ENCODE results near the gene RPP25L. TPM values are rescaled to one million over a fixed set of nuclear protein-coding genes. Genes with fewer than 3 reads are reported as not detected.

The RPP25L gene
- total and polyA plus RNA-seq, 2 donors from 2014 or later: 21.9 to 73.8 TPM

GRCh38 chr9:34568774-34569173, 43.1 kb downstream of the RPP25L start:
- FAIRE-seq: no peak
- DNase-seq: peak in 2 of 5 donors; percentile 50 to 68
- H3K4me3 ChIP-seq (ENCODE audit: low read length in 3 of 3): no peak overlapping the region
- H3K27me3 ChIP-seq (ENCODE audit: control insufficient read depth, insufficient read depth, low read length): no peaks in the 10 kb centered on the region
- H3K27ac ChIP-seq (ENCODE audit: low read depth in 2 of 2, low read length in 2 of 2): no peak overlapping the region
- peaks cover 0 to 8% (median 4%) of the 10 kb centered on the region in 3 donors for H3K4me1 ChIP-seq (ENCODE audit: control insufficient read depth in 2 of 3, insufficient read depth in 2 of 3, low read depth in 1 of 3, low read length in 3 of 3)
- intact Hi-C loops (cut with DNase I): no loop called here
- H3K36me3 ChIP-seq (ENCODE audit: control insufficient read depth in 2 of 3, insufficient read depth in 3 of 3, low read length in 3 of 3): no peaks in the 10 kb centered on the region
- TF ChIP-seq CTCF (IDR thresholded peaks at IDR 0.05; ENCODE audit: borderline replicate concordance, extremely low read depth, insufficient read depth): no peak
- H3K9me3 ChIP-seq (ENCODE audit: control insufficient read depth in 2 of 3, insufficient read depth in 1 of 3, low read length in 3 of 3): no peaks in the 10 kb centered on the region
- H3K9ac ChIP-seq (ENCODE audit: low read length in 3 of 3): no peak overlapping the region

- Histone ChIP-seq H3K27ac (ENCODE audit: low read depth in 2 of 2, low read length in 2 of 2) (no peak overlapping the region), H3K27me3 (ENCODE audit: control insufficient read depth, insufficient read depth, low read length) (no peaks in the 10 kb centered on the region), H3K9me3 (ENCODE audit: control insufficient read depth in 2 of 3, insufficient read depth in 1 of 3, low read length in 3 of 3) (no peaks in the 10 kb centered on the region), H3K36me3 (ENCODE audit: control insufficient read depth in 2 of 3, insufficient read depth in 3 of 3, low read length in 3 of 3) (peaks cover 0 to 4% (median 0%) of the 10 kb centered on the region in 3 donors), H3K4me1 (ENCODE audit: control insufficient read depth in 2 of 3, insufficient read depth in 2 of 3, low read depth in 1 of 3, low read length in 3 of 3) (peaks cover 0 to 8% (median 4%) of the 10 kb centered on the region in 3 donors), H3K4me3 (ENCODE audit: low read length in 3 of 3) (no peak overlapping the region), H3K9ac (ENCODE audit: low read length in 3 of 3) (no peak overlapping the region)
- intact Hi-C loops (cut with DNase I): no loop called here
- TF ChIP-seq CTCF (IDR thresholded peaks at IDR 0.05; ENCODE audit: borderline replicate concordance, extremely low read depth, insufficient read depth): no peak
- DNase-seq: peak in 1 of 5 donors; percentile 43
- FAIRE-seq: no peak
These were observed 43.8 kb downstream of the RPP25L start for GRCh38 chr9:34568133-34568532.

GRCh38 chr9:34566972-34567371, 44.9 kb downstream of the RPP25L start:
- Histone ChIP-seq H3K9ac (ENCODE audit: low read length in 3 of 3) (no peak overlapping the region), H3K4me1 (ENCODE audit: control insufficient read depth in 2 of 3, insufficient read depth in 2 of 3, low read depth in 1 of 3, low read length in 3 of 3) (peaks cover 0 to 8% (median 4%) of the 10 kb centered on the region in 3 donors), H3K27ac (ENCODE audit: low read depth in 2 of 2, low read length in 2 of 2) (no peak overlapping the region), H3K27me3 (ENCODE audit: control insufficient read depth, insufficient read depth, low read length) (no peaks in the 10 kb centered on the region), H3K4me3 (ENCODE audit: low read length in 3 of 3) (no peak overlapping the region), H3K9me3 (ENCODE audit: control insufficient read depth in 2 of 3, insufficient read depth in 1 of 3, low read length in 3 of 3) (no peaks in the 10 kb centered on the region), H3K36me3 (ENCODE audit: control insufficient read depth in 2 of 3, insufficient read depth in 3 of 3, low read length in 3 of 3) (peaks cover 0 to 4% (median 0%) of the 10 kb centered on the region in 3 donors)
- DNase-seq (peak in 2 of 5 donors; percentile 19 to 29), FAIRE-seq (no peak)
- intact Hi-C loops (cut with DNase I): no loop called here
- TF ChIP-seq CTCF (IDR thresholded peaks at IDR 0.05; ENCODE audit: borderline replicate concordance, extremely low read depth, insufficient read depth): no peak

GRCh38 chr9:34566322-34566721, 45.6 kb downstream of the RPP25L start:
- Histone ChIP-seq H3K4me1 (ENCODE audit: control insufficient read depth in 2 of 3, insufficient read depth in 2 of 3, low read depth in 1 of 3, low read length in 3 of 3) (peaks cover 0 to 8% (median 3%) of the 10 kb centered on the region in 3 donors), H3K9ac (ENCODE audit: low read length in 3 of 3) (no peak overlapping the region), H3K9me3 (ENCODE audit: control insufficient read depth in 2 of 3, insufficient read depth in 1 of 3, low read length in 3 of 3) (no peaks in the 10 kb centered on the region), H3K36me3 (ENCODE audit: control insufficient read depth in 2 of 3, insufficient read depth in 3 of 3, low read length in 3 of 3) (peaks cover 0 to 4% (median 0%) of the 10 kb centered on the region in 3 donors), H3K27me3 (ENCODE audit: control insufficient read depth, insufficient read depth, low read length) (no peaks in the 10 kb centered on the region), H3K4me3 (ENCODE audit: low read length in 3 of 3) (no peak overlapping the region), H3K27ac (ENCODE audit: low read depth in 2 of 2, low read length in 2 of 2) (no peak overlapping the region)
- DNase-seq (peak in 3 of 5 donors; percentile 43 to 78 (median 43)), FAIRE-seq (no peak)
- intact Hi-C loops (cut with DNase I): no loop called here
- TF ChIP-seq CTCF (IDR thresholded peaks at IDR 0.05; ENCODE audit: borderline replicate concordance, extremely low read depth, insufficient read depth): no peak
